Anterior cingulate cortex (tissue), 58 donors: ENCODE measurements around the gene MARF1.
"Not testable (repeated sequence)": the region's sequence is repeated elsewhere in the genome, so short reads cannot be mapped to it uniquely, and the experiment has no call there.

ENCODE experiments used
- DNase-seq, 58 donors: peaks; one replicate each; lab custom pipeline; 2025; lab: John Stamatoyannopoulos, UW

Gene MARF1

GRCh38 chr16:15636392-15636873 is 6.5 kb downstream of the MARF1 start:
- DNase-seq = no peak

DNA sequence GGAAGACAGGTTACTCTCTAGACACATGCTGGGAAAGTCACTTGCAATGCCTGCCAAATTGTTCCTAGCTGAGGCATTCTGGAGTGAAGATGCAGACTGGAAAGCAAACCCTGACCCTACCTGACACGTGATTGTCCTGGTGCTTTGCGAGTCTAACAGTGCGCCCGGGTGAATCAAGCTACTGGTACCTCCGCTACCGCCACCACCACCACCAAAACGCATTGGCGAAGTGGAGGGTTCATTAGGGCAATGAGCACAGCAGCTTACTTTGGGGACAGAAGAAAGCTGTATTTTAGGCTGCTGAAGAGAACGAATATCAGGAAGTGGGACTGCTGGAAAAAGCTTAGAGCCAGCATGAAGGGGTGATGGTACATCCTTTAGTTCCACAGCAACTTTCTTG is 7.0 kb downstream of the MARF1 start:
- no peak for DNase-seq

GRCh38 chr16:15631730-15632409 is 11.1 kb downstream of the MARF1 start:
- DNase-seq = no peak

- DNase-seq = no peak
Measured at GRCh38 chr16:15621889-15622288, 21.1 kb downstream of the MARF1 start.

DNA sequence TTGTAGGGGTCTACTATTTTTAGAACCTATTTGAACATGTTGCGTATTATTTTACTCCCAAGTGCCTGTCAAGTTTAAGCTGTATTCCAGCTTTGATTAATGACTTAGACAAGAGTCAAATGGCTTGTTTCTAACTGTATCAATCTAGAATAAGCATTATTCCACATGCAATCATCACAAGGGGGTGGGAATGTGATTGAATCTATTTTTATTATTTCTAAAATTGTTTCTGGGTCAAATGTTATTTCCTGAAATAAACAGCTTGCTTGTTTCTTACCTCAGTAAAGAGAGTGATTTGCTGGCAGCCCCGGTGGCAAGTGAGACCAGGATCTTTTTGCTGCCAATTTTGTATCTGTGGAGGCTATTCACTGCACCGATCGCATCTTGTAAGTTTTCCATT is 21.5 kb downstream of the MARF1 start:
- DNase-seq = no peak

GRCh38 chr16:15620611-15621195 is 22.3 kb downstream of the MARF1 start:
- DNase-seq = no peak

- DNase-seq = no peak
Measured at GRCh38 chr16:15618392-15618791, 24.6 kb downstream of the MARF1 start.

GRCh38 chr16:15617901-15618300 is 25.1 kb downstream of the MARF1 start:
- no peak for DNase-seq

DNA sequence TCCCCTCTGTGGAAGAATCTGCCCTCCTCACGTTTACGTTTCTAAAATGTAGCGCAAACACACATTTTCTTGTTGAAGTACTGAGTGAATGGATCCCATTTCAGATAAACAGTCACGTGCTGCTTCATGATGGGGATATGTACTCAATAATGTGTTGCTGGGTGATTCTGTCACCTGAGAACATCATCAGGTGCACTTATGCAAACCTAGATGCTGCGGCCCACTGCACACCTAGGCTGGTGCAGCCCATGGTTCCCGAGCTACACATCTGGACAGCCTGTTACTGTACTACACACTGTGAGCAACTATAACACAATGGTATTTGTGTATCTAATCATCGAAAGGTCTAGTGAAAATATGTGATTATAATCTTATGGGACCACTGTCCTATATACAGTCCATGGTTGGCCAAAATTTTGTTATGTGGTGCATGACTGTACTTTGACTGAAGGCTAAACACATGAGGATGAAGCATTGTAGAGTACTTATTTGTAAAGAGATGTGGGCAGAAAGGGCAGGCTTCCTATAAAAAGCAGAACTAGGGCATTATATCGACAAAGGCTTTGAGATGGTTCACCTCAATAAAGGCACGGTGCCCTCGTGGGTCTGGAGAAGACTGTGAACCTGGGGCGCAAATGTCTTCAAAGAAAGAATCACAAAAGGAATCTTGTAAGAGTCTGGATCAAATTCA is 26.3 kb downstream of the MARF1 start:
- no peak for DNase-seq

DNA sequence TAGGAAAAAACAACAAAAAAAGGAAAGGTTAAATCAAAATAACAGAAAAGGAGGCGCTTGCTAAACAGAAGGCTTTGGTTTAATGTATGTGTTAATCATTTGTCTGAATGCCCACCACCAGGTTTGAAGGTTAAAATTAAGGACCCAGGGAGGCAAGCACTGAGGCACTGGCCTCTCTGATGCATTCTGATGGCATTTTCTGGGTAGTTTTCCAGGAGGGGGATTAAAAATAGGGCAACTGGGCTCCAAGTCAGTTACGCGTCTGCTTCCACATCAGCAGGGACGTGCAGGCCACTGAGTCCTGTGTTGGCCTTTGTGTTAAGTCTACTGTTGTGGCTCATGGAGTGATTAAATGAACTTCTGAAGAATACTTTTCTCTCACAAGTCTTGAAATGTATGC is 26.9 kb downstream of the MARF1 start:
- no peak for DNase-seq

DNA sequence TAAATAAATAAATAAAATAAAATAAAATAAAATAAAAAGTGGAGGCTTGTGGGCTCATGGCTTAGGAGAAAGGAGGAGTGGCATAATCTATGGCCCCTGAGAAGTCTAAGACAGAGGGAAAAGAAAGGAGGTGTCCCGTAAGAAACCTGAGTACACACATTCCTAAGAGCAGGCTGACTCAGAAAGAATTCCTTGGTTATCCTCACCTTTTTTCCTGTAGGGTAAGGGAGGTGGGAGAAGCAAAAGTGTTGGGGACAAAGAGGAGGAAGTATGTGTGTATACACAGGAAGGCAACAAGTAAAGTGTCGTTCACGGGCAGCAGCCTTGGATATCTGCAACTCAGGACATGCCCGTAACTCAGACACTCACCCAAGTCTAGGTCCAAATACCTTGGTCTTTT is 29.3 kb downstream of the MARF1 start:
- no peak for DNase-seq

DNA sequence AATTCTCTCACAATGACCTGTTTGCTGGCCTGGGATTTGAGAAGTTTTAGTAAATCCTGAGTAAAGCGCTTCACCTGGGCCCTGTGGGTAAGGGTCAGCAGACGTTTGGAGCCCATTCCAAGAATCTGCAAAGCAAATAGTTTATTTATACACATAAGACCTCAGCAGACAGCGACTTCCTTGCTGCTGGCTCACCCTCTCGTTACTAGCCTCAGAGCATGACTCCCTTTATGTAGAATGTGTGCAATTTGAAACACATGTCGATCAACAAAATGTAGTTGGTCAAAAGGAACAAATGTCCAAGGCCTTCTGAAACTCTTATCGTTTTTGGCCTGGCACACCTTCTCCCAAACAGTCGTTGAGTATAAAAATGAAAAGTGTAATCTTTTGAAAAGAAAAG is 31.3 kb downstream of the MARF1 start:
- DNase-seq = no peak

DNA sequence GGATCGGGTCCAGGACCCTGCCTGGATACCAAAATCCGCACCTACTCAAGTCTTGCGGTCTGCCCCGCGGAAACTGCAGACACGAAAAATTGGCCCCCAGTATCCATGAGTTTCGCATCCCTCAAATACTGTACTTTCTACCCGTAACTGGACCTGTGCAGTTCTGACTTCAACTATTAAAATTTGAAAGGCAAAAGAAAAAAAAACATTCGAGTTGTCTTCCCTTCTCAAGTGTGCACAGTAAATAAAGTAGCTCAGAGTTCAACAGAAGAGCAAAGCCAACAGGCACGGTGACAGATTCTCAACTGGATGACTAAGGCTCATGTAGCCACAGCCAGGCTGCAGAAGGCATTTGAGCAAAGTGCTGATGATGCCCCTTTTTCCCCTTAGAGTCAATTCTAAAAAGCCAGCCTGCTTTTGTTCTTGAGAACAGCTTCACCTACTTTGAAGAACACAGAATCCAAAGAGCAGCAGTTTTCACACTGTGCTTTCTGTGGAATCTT is 32.5 kb downstream of the MARF1 start:
- no peak for DNase-seq

GRCh38 chr16:15609286-15609649 is 33.7 kb downstream of the MARF1 start:
- no peak for DNase-seq

DNA sequence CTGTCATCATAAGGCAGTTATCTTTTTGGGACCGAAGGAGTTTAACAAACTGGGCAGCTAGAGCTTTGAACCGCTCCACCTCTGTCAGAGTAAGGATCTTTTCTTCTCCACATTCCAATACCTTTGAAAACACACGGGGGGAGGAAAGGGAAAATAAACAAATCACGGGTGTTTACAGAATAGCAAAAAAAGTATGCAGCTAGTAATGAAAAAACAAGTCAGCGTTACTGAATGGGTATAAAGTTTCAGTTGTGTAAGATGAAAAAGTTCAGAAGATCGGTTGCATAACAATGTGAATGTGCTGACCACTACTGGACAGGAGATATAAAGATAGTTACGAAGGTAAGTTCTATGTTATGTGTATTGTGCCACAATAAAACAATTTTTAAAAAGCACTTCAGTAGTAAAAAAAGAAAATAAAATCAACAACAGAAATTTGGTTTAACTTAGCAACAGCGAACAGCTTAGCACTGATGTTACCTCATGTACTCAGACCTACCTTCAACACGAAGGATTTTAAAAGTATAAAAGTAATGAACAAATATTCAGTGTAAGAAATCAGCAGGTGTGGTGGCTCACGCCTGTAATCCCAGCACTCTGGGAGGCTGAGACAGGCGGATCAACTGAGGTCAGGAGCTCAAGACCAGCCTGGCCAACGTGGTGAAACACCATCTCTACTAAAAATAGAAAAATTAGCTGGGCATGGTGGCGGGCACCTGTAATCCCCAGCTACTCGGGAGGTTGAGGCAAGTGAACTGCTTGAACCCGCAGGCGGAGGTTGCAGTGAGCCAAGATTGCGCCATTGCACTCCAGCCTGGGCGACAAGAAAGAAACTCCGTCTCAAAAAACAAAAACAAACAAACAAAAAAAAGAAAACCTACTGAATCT is 34.3 kb downstream of the MARF1 start:
- no peak for DNase-seq

DNA sequence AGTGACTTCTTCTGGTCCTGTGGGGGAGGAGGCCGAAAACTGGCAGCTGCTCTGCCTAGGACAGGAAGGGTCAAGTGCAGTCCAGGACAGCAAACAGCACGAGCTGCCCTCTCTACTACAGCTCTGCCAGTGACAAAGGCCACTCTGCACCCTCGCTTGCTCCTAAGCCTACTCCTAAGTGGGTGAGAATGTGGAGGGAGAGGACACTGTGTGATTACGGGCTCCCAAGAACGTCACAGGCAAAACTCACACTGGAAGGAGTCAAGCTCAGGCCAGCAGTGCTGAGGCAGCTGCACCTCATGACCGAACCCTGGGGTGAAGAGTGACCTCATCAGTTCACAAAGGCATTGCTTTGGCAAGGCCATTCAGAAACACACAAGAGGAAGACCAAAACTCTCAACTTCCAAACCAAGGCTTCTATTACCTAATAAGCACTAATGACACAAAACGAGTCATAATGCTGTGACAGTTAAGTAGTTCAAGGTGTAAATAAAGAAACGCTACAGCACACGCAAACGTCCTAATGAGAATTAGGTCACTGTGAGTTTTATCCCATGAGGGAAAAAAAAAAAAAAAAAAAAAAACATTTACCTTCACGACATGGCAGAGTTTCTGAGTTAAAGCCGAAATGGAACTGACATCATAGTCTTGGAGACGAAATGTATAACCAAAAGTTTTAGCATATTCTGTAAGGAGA is 35.1 kb downstream of the MARF1 start:
- DNase-seq = peak in 3 of 58 donors; percentile 8 to 21 (median 8)

- not testable (repeated sequence) for DNase-seq
Measured at GRCh38 chr16:15607221-15607699, 35.7 kb downstream of the MARF1 start.

- DNase-seq = no peak
Measured at GRCh38 chr16:15606518-15607220, 36.3 kb downstream of the MARF1 start.

GRCh38 chr16:15605839-15606517 is 37.0 kb downstream of the MARF1 start:
- no peak for DNase-seq
